KMS-11 (cell line): ENCODE measurements around the gene YIPF4.
A peak's percentile ranks its signal among the peaks of the same experiment; 100 is the strongest.
"Not testable (repeated sequence)": the region's sequence is repeated elsewhere in the genome, so short reads cannot be mapped to it uniquely, and the experiment has no call there.

Experiments
- H2AFZ ChIP-seq: fragments of 200-600 bp; sonication (generic); 2 replicates; pipeline ENCODE4 v1.6.1; 2016; ENCODE audit warnings: antibody characterized with exemption, mixed run types, low read depth
- H3K27ac ChIP-seq: fragments of 200-600 bp; sonication (generic); 2 replicates; pipeline ENCODE4 v1.6.1; 2016; ENCODE audit warnings: mild to moderate bottlenecking, mixed run types
- H3K27me3 ChIP-seq: fragments of 200-600 bp; sonication (generic); 2 replicates; pipeline ENCODE4 v1.6.1; 2017; ENCODE audit warnings: mild to moderate bottlenecking, low read depth, mixed run types, moderate library complexity; ENCODE audit not compliant: insufficient read depth
- H3K36me3 ChIP-seq: fragments of 200-600 bp; sonication (generic); 2 replicates; pipeline ENCODE4 v1.6.1; 2017; ENCODE audit warnings: mild to moderate bottlenecking, mixed run types; ENCODE audit not compliant: insufficient read depth
- H3K4me1 ChIP-seq: fragments of 200-600 bp; sonication (generic); 2 replicates; pipeline ENCODE4 v1.6.1; 2016; ENCODE audit warnings: mild to moderate bottlenecking, low read depth, mixed run types; ENCODE audit not compliant: poor library complexity, severe bottlenecking
- H3K4me2 ChIP-seq: fragments of 200-600 bp; sonication (generic); 2 replicates; pipeline ENCODE4 v1.7.0; 2016; ENCODE audit warnings: mild to moderate bottlenecking, mixed run types
- H3K4me3 ChIP-seq: fragments of 200-600 bp; sonication (generic); IDR thresholded peaks from 2 replicates; pipeline ENCODE4 v1.6.1; 2017; ENCODE audit warnings: low read depth, low read length, mixed read lengths; ENCODE audit not compliant: insufficient read depth
- H3K79me2 ChIP-seq: fragments of 200-600 bp; sonication (generic); 2 replicates; pipeline ENCODE4 v1.6.1; 2016; ENCODE audit warnings: low read depth, mixed run types; ENCODE audit not compliant: insufficient read depth
- H3K9ac ChIP-seq: fragments of 200-600 bp; sonication (generic); 2 replicates; pipeline ENCODE4 v1.6.1; 2016; ENCODE audit warnings: mild to moderate bottlenecking, mixed run types
- H4K20me1 ChIP-seq: fragments of 200-600 bp; sonication (generic); 2 replicates; pipeline ENCODE4 v1.6.1; 2016; ENCODE audit warnings: mild to moderate bottlenecking, mixed run types; ENCODE audit not compliant: insufficient read depth
- TF ChIP-seq, protein P1 (sequence below): fragments of 200-600 bp; sonication (generic); conservative IDR thresholded peaks from 2 replicates; pipeline ENCODE4 v1.6.1; 2017; ENCODE audit warnings: low read depth, mild to moderate bottlenecking, antibody characterized with exemption, low read length, moderate library complexity, mixed read lengths

YIPF4 gene

GRCh38 chr2:32271063-32271462 is 6.6 kb upstream of the YIPF4 start:
- H3K4me3 ChIP-seq = no peak overlapping the region
- H3K4me2 ChIP-seq = no peak overlapping the region
- H2AFZ ChIP-seq = no peak overlapping the region
- no peaks in the 10 kb centered on the region for H3K36me3 ChIP-seq
- no peak overlapping the region for H3K9ac ChIP-seq
- TF ChIP-seq, protein P1, sequence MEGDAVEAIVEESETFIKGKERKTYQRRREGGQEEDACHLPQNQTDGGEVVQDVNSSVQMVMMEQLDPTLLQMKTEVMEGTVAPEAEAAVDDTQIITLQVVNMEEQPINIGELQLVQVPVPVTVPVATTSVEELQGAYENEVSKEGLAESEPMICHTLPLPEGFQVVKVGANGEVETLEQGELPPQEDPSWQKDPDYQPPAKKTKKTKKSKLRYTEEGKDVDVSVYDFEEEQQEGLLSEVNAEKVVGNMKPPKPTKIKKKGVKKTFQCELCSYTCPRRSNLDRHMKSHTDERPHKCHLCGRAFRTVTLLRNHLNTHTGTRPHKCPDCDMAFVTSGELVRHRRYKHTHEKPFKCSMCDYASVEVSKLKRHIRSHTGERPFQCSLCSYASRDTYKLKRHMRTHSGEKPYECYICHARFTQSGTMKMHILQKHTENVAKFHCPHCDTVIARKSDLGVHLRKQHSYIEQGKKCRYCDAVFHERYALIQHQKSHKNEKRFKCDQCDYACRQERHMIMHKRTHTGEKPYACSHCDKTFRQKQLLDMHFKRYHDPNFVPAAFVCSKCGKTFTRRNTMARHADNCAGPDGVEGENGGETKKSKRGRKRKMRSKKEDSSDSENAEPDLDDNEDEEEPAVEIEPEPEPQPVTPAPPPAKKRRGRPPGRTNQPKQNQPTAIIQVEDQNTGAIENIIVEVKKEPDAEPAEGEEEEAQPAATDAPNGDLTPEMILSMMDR = no peak
- no peaks in the 10 kb centered on the region for H3K79me2 ChIP-seq
- H3K4me1 ChIP-seq = no peaks in the 10 kb centered on the region
- no peaks in the 10 kb centered on the region for H3K27me3 ChIP-seq
- no peak overlapping the region for H3K27ac ChIP-seq
- H4K20me1 ChIP-seq = no peaks in the 10 kb centered on the region

DNA sequence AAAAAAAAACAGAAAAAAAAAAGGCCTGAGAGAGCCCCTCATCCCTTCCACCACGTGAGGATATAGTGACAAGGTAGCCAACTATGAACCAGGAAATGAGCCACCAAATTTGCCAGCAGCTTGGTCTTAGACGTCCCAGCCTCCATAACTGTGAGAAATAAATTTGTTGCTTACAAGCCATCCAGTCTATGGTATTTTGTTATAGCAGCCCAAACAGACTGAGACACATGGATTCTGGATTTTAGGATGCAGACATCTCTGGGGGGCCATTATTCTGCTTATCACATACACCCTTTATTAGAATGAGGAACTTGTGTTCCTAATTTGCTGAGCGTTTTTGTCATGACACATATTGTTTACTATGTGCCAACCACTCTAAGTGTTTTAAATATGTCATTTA is 5.4 kb upstream of the YIPF4 start:
- no peak overlapping the region for H3K27ac ChIP-seq
- H3K4me2 ChIP-seq = no peak overlapping the region
- H2AFZ ChIP-seq = no peak overlapping the region
- no peak overlapping the region for H3K9ac ChIP-seq
- peaks cover 3% of the 10 kb centered on the region for H3K4me1 ChIP-seq
- H3K36me3 ChIP-seq = no peaks in the 10 kb centered on the region
- H3K27me3 ChIP-seq = no peaks in the 10 kb centered on the region
- H4K20me1 ChIP-seq = no peaks in the 10 kb centered on the region
- H3K4me3 ChIP-seq = no peak overlapping the region
- TF ChIP-seq, protein P1 = no peak
- H3K79me2 ChIP-seq = no peaks in the 10 kb centered on the region

DNA sequence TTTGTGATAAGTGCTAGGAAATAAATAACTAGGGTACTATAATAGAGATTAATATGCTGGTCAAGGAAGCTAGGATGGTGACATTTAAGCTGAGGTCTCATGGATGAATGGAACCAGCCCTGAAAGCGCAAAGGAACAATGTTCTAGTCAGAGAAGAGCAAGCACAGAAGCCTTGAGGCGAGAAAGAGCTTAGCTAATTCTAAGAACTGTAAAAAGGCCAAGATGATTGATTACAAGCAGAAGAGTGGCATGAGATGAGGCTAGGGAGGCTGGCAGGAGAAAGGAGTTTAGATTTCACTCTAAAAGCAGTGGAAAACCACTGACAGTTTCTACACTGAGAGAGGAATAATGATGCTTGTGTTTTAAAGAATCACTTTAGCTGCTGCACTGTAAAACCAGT is 3.4 kb upstream of the YIPF4 start:
- Histone ChIP-seq H4K20me1 (no peaks in the 10 kb centered on the region), H3K36me3 (no peaks in the 10 kb centered on the region), H3K4me2 (no peak overlapping the region), H2AFZ (no peak overlapping the region), H3K27ac (no peak overlapping the region), H3K27me3 (no peaks in the 10 kb centered on the region), H3K4me3 (no peak overlapping the region), H3K9ac (no peak overlapping the region), H3K4me1 (peaks cover 12% of the 10 kb centered on the region), H3K79me2 (peaks cover 16% of the 10 kb centered on the region)
- TF ChIP-seq, protein P1 = no peak

GRCh38 chr2:32275790-32276189 is 1.9 kb upstream of the YIPF4 start:
- not testable (repeated sequence) for H3K27me3 ChIP-seq, H3K9ac ChIP-seq, H3K27ac ChIP-seq, H4K20me1 ChIP-seq, H3K4me3 ChIP-seq, H3K36me3 ChIP-seq, H3K4me2 ChIP-seq, H2AFZ ChIP-seq
- Histone ChIP-seq H3K4me1 (peaks cover 12% of the 10 kb centered on the region), H3K79me2 (peaks cover 29% of the 10 kb centered on the region)

DNA sequence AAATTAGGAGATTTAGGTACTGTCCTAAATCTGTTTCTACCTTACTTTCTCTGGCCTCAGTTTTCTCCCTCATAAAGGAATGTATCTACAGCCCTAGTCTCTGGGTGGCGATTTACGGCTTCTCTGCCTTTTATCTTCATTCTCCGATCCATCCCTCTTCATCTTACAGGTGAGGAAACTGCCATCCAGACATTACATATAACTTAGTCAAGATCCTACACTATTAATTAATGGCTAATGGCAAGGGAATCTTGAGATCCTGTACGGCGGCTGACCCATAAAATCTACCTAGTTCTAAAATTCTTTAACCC is 386 bp upstream of the YIPF4 start:
- Histone ChIP-seq H3K9ac (peak overlapping the region; percentile 89; the same call in 1 of the 2 replicates), H2AFZ (peak overlapping the region; percentile 98), H3K27me3 (no peaks in the 10 kb centered on the region), H4K20me1 (no peaks in the 10 kb centered on the region), H3K36me3 (no peaks in the 10 kb centered on the region), H3K4me2 (peak overlapping the region; percentile 82), H3K79me2 (peaks cover 34% of the 10 kb centered on the region), H3K27ac (peak overlapping the region; percentile 65), H3K4me3 (peak overlapping the region; percentile 35), H3K4me1 (peaks cover 12% of the 10 kb centered on the region)
- TF ChIP-seq, protein P1 = no peak
